Glutamatergic neuron (in vitro differentiated cells): Measurements from ENCODE around the gene RBPMS2. TPM values are rescaled to one million over a fixed set of nuclear protein-coding genes. Genes with fewer than 3 reads are reported as not detected.

ENCODE experiments used
- DNase-seq: peaks from one replicate; pipeline ENCODE4 v3.0.0; 2022
- H3K27ac Mint-ChIP-seq: one replicate; pipeline ENCODE4 v1.8.0; 2020; ENCODE audit warnings: mild to moderate bottlenecking, mixed read lengths, inconsistent platforms; ENCODE audit not compliant: unreplicated experiment
- H3K27me3 Mint-ChIP-seq: one replicate; pipeline ENCODE4 v1.8.0; 2020; ENCODE audit warnings: mild to moderate bottlenecking, moderate library complexity, mixed read lengths, inconsistent platforms; ENCODE audit not compliant: unreplicated experiment
- H3K36me3 Mint-ChIP-seq: one replicate; pipeline ENCODE4 v1.8.0; 2020; ENCODE audit warnings: mild to moderate bottlenecking, mixed read lengths, inconsistent platforms; ENCODE audit not compliant: unreplicated experiment
- H3K4me1 Mint-ChIP-seq: one replicate; pipeline ENCODE4 v1.8.0; 2020; ENCODE audit warnings: mild to moderate bottlenecking, low read depth, mixed read lengths, inconsistent platforms; ENCODE audit not compliant: unreplicated experiment
- H3K4me3 Mint-ChIP-seq: one replicate; pipeline ENCODE4 v1.8.0; 2020; ENCODE audit warnings: mild to moderate bottlenecking, mixed read lengths, inconsistent platforms; ENCODE audit not compliant: unreplicated experiment
- H3K9me3 Mint-ChIP-seq: one replicate; pipeline ENCODE4 v1.8.0; 2020; ENCODE audit warnings: mild to moderate bottlenecking, moderate library complexity, mixed read lengths, inconsistent platforms; ENCODE audit not compliant: unreplicated experiment
- total RNA-seq: library from RNA; stranded (reverse); fragmentation: NEBNext Ultra II Directional; extraction: Animal tissue kit (Norgen Biotek cat#: 25700); gene quantifications from one replicate; pipeline ENCODE4 v1.2.1, GENCODE V29; 2021; ENCODE audit not compliant: unreplicated experiment
- TF ChIP-seq, protein P1 (sequence below): fragments of 200-600 bp; sonication (generic); IDR thresholded peaks from one replicate; pipeline ENCODE4 v1.5.0; 2021; ENCODE audit not compliant: partially characterized antibody, unreplicated experiment

RBPMS2 gene
- total RNA-seq, 1 donor from 2014 or later, result 2.0 TPM

DNA sequence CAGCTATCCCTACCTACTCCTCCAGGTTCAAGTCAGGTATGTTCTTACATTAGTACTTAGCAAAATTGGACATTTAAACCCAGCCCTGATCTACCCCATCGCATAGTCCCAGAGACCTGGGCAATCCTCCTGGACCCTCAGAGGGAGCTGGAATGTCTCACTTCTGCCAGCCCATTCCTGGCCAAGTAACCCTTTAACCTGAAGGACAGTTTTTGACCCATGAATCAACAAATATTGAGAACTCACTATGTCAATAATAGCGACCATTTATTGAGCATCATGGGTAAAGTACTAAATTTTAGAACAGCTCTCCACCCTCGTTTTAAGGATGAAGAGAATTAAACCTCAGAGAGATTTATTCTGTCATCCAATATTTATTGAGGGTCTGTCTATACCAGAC, 70.4 kb downstream of the RBPMS2 start:
- Mint-ChIP-seq H3K27ac (no peak overlapping the region), H3K4me3 (no peak overlapping the region), H3K36me3 (no peaks in the 10 kb centered on the region), H3K27me3 (peaks cover 20% of the 10 kb centered on the region), H3K4me1 (peaks cover 23% of the 10 kb centered on the region), H3K9me3 (peaks cover 21% of the 10 kb centered on the region)
- no peak for DNase-seq
- TF ChIP-seq, protein P1, sequence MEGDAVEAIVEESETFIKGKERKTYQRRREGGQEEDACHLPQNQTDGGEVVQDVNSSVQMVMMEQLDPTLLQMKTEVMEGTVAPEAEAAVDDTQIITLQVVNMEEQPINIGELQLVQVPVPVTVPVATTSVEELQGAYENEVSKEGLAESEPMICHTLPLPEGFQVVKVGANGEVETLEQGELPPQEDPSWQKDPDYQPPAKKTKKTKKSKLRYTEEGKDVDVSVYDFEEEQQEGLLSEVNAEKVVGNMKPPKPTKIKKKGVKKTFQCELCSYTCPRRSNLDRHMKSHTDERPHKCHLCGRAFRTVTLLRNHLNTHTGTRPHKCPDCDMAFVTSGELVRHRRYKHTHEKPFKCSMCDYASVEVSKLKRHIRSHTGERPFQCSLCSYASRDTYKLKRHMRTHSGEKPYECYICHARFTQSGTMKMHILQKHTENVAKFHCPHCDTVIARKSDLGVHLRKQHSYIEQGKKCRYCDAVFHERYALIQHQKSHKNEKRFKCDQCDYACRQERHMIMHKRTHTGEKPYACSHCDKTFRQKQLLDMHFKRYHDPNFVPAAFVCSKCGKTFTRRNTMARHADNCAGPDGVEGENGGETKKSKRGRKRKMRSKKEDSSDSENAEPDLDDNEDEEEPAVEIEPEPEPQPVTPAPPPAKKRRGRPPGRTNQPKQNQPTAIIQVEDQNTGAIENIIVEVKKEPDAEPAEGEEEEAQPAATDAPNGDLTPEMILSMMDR, result no peak

GRCh38 chr15:64703632-64703959, 71.8 kb downstream of the RBPMS2 start:
- H3K27ac Mint-ChIP-seq, result peak overlapping the region; percentile 98
- H3K4me1 Mint-ChIP-seq, result peaks cover 32% of the 10 kb centered on the region
- no peaks in the 10 kb centered on the region for H3K36me3 Mint-ChIP-seq
- peaks cover 20% of the 10 kb centered on the region for H3K27me3 Mint-ChIP-seq
- DNase-seq, result no peak
- peak overlapping the region; percentile 93 for H3K4me3 Mint-ChIP-seq
- peaks cover 26% of the 10 kb centered on the region for H3K9me3 Mint-ChIP-seq
- TF ChIP-seq, protein P1, result no peak

DNA sequence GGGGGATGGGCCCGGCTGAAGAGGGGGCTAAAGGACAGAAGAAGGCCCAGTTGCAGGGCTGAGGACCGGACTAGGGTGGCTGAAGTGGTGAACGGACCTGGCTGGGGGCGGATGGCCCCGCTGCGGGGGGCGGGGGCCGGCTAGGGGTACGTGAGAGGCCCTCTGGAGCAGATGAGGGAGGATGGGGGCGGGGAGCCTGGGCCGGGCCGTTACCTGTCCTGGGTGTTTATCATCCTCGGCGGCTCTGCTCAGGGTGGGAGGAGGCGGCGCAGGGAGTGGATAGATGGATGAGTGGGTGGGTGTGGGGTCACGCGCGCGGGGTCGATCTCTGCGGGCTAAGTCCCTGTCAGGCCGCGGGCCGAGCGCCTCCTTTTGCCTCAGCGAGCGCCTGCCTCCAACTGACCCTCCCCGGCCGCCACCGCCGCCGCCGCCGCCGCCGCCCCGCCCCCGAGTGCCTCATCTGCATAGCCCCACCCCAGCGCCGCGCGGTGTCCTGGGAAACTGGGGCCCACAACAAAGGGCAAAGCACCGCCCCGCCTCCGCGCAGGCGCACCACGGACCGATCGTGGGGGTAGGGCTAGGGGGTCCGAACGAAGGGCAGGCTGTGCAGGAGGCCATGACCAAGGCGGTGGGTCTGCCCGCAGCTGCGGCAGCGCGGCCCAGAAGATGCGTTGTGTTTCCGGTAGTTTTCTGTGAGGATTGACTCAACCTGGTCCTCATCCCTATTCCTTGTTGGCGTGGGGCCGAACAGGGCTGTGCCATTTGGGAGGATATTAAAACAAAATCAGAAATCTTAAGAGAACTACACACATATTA, 72.4 kb downstream of the RBPMS2 start:
- peak overlapping the region; percentile 93 for H3K4me3 Mint-ChIP-seq
- no peaks in the 10 kb centered on the region for H3K36me3 Mint-ChIP-seq
- H3K27ac Mint-ChIP-seq, result peak overlapping the region; percentile 98
- TF ChIP-seq, protein P1, result no peak
- H3K9me3 Mint-ChIP-seq, result peaks cover 26% of the 10 kb centered on the region
- peaks cover 38% of the 10 kb centered on the region for H3K4me1 Mint-ChIP-seq
- DNase-seq, result peak; percentile 100
- peaks cover 20% of the 10 kb centered on the region for H3K27me3 Mint-ChIP-seq

DNA sequence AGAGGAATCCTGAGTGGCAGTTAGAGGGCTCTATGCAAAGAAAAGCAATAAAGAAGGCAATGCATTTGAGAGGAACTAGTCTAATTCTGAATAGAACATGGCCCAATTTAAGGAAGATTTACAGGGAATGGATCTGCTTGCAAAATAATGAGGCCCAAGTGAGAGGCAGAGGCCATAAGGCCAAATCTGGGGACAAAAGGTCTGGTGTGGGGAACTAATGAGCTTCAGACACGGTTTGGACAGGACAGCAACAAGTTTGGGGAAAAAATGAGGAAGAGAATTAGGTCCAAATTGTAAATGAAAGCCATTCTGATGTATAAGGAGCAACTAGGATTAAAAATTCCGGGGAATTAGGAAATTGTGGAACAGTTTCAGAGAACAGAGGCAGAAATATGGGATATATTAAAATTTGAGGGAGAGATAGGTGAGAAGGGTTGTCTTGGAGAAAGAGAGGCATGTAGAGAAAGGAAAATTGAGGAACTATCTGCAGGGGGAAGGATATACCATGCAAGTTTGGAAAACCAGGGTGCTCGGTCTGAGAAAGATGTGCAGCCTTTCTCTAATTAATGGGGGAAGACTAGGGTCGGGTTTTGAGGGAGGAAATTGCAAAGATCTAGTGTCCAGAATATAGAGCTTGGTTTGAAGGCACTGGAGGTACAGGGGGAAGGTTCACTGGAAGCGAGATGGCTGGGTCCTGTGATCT, 73.8 kb downstream of the RBPMS2 start:
- no peaks in the 10 kb centered on the region for H3K36me3 Mint-ChIP-seq
- peak overlapping the region; percentile 94 for H3K27ac Mint-ChIP-seq
- H3K9me3 Mint-ChIP-seq, result peaks cover 26% of the 10 kb centered on the region
- H3K4me3 Mint-ChIP-seq, result peak overlapping the region; percentile 93
- H3K4me1 Mint-ChIP-seq, result peaks cover 44% of the 10 kb centered on the region
- TF ChIP-seq, protein P1, result no peak
- DNase-seq, result no peak
- H3K27me3 Mint-ChIP-seq, result peaks cover 20% of the 10 kb centered on the region

GRCh38 chr15:64701051-64701450, 74.3 kb downstream of the RBPMS2 start:
- H3K27ac Mint-ChIP-seq, result peak overlapping the region; percentile 94
- H3K4me3 Mint-ChIP-seq, result peak overlapping the region; percentile 93
- no peaks in the 10 kb centered on the region for H3K36me3 Mint-ChIP-seq

More at GRCh38 chr15:64701051-64701450, 74.3 kb downstream of the RBPMS2 start:
- H3K9me3 Mint-ChIP-seq, result peaks cover 26% of the 10 kb centered on the region
- H3K4me1 Mint-ChIP-seq, result peaks cover 48% of the 10 kb centered on the region
- peaks cover 20% of the 10 kb centered on the region for H3K27me3 Mint-ChIP-seq
- TF ChIP-seq, protein P1, result no peak
- DNase-seq, result no peak
